H9 (cell line): ENCODE measurements around the gene KLC1. TPM values are rescaled to one million over a fixed set of nuclear protein-coding genes. Genes with fewer than 3 reads are reported as not detected.

Source experiments
- DNase-seq: peaks from one replicate; pipeline ENCODE4 v3.0.0-alpha.2; 2017
- H2AFZ ChIP-seq: one replicate; pipeline ENCODE4 v1.6.1; 2013; ENCODE audit warnings: mild to moderate bottlenecking, low read length, control low read depth, moderate library complexity
- H2AK5ac ChIP-seq: 2 replicates; pipeline ENCODE4 v1.6.1; 2013; ENCODE audit warnings: low read length, control low read depth, mixed read lengths; ENCODE audit not compliant: insufficient read length
- H2BK120ac ChIP-seq: one replicate; pipeline ENCODE4 v1.6.1; 2013; ENCODE audit warnings: low read depth, mild to moderate bottlenecking, low read length, control low read depth, inconsistent platforms; ENCODE audit not compliant: poor library complexity, severe bottlenecking
- H2BK12ac ChIP-seq: 2 replicates; pipeline ENCODE4 v1.6.1; 2013; ENCODE audit warnings: low read length, control low read depth, mixed read lengths, low read depth; ENCODE audit not compliant: insufficient read length
- H2BK15ac ChIP-seq: 2 replicates; pipeline ENCODE4 v1.6.1; 2013; ENCODE audit warnings: low read depth, low read length, control low read depth
- H2BK20ac ChIP-seq: one replicate; pipeline ENCODE4 v1.6.1; 2013; ENCODE audit warnings: low read depth, mild to moderate bottlenecking, low read length, control low read depth, inconsistent platforms; ENCODE audit not compliant: poor library complexity, severe bottlenecking
- H2BK5ac ChIP-seq: 2 replicates; pipeline ENCODE4 v1.6.1; 2013; ENCODE audit warnings: low read length, control low read depth, mixed read lengths; ENCODE audit not compliant: insufficient read length
- H3K14ac ChIP-seq: 2 replicates; pipeline ENCODE4 v1.6.1; 2013; ENCODE audit warnings: low read length, control low read depth; ENCODE audit not compliant: insufficient read depth
- H3K18ac ChIP-seq: 2 replicates; pipeline ENCODE4 v1.6.1; 2013; ENCODE audit warnings: low read depth, mild to moderate bottlenecking, mixed read lengths, low read length, control low read depth; ENCODE audit not compliant: insufficient read length
- H3K23ac ChIP-seq: 2 replicates; pipeline ENCODE4 v1.6.1; 2013; ENCODE audit warnings: low read length, control low read depth, mixed read lengths, low read depth; ENCODE audit not compliant: insufficient read length
- H3K23me2 ChIP-seq: 2 replicates; pipeline ENCODE4 v1.6.1; 2013; ENCODE audit warnings: low read depth, mild to moderate bottlenecking, mixed read lengths, low read length, control low read depth; ENCODE audit not compliant: insufficient read length, poor library complexity, severe bottlenecking
- H3K27ac ChIP-seq: 2 replicates; pipeline ENCODE4 v1.5.1; 2013; ENCODE audit warnings: low read length, control low read depth, mixed read lengths, low read depth; ENCODE audit not compliant: insufficient read length
- H3K27me3 ChIP-seq: 2 replicates; pipeline ENCODE4 v1.6.1; 2013; ENCODE audit warnings: low read length, control low read depth, inconsistent platforms; ENCODE audit not compliant: insufficient read depth
- H3K4ac ChIP-seq: 2 replicates; pipeline ENCODE4 v1.6.1; 2013; ENCODE audit warnings: low read depth, mild to moderate bottlenecking, control low read depth, inconsistent platforms, low read length, moderate library complexity
- H3K4me1 ChIP-seq: 2 replicates; pipeline ENCODE4 v1.6.1; 2013; ENCODE audit warnings: low read length, control low read depth, inconsistent platforms; ENCODE audit not compliant: insufficient read depth
- H3K4me2 ChIP-seq: 2 replicates; pipeline ENCODE4 v1.6.1; 2013; ENCODE audit warnings: low read length, control low read depth, mixed read lengths; ENCODE audit not compliant: insufficient read length, insufficient read depth
- H3K56ac ChIP-seq: 2 replicates; pipeline ENCODE4 v1.6.1; 2013; ENCODE audit warnings: low read depth, mild to moderate bottlenecking, mixed read lengths, low read length, control low read depth; ENCODE audit not compliant: insufficient read length
- H3K79me1 ChIP-seq: 2 replicates; pipeline ENCODE4 v1.6.1; 2013; ENCODE audit warnings: low read depth, mild to moderate bottlenecking, moderate library complexity, low read length, control low read depth, inconsistent platforms; ENCODE audit not compliant: insufficient read depth, poor library complexity, severe bottlenecking
- H3K79me2 ChIP-seq: 2 replicates; pipeline ENCODE4 v1.6.1; 2013; ENCODE audit warnings: low read length, control low read depth, inconsistent platforms; ENCODE audit not compliant: insufficient read depth
- H3K9ac ChIP-seq: 2 replicates; pipeline ENCODE4 v1.6.1; 2013; ENCODE audit warnings: low read length, control low read depth, mixed read lengths; ENCODE audit not compliant: insufficient read length; ENCODE audit errors: extremely low read depth
- H3K9me3 ChIP-seq: one replicate; pipeline ENCODE4 v1.6.1; 2013; ENCODE audit warnings: low read depth, low read length, inconsistent platforms; ENCODE audit not compliant: control insufficient read depth
- H3T11ph ChIP-seq: one replicate; pipeline ENCODE4 v1.6.1; 2013; ENCODE audit warnings: mild to moderate bottlenecking, low read length, control low read depth, inconsistent platforms
- H4K20me1 ChIP-seq: one replicate; pipeline ENCODE4 v1.6.1; 2013; ENCODE audit not compliant: control insufficient read depth, insufficient read length, insufficient read depth
- H4K5ac ChIP-seq: 2 replicates; pipeline ENCODE4 v1.6.1; 2013; ENCODE audit warnings: low read depth, mild to moderate bottlenecking, mixed read lengths, low read length, control low read depth; ENCODE audit not compliant: insufficient read length
- H4K8ac ChIP-seq: replicated peaks from 2 replicates; pipeline ENCODE4 v1.6.1; 2013; ENCODE audit warnings: low read length, control low read depth, mixed read lengths, low read depth; ENCODE audit not compliant: insufficient read length
- H4K91ac ChIP-seq: 2 replicates; pipeline ENCODE4 v1.6.1; 2013; ENCODE audit warnings: low read depth, mild to moderate bottlenecking, moderate library complexity, mixed read lengths, low read length, control low read depth; ENCODE audit not compliant: insufficient read length
- H3K27ac Mint-ChIP-seq, 3 experiments: 2 replicates in 2 of 3; 3 replicates in 1 of 3; pipeline ENCODE4 v1.8.0; 2020 to 2021; ENCODE audit warnings: mixed read lengths in 3 of 3, mild to moderate bottlenecking in 1 of 3, moderate library complexity in 1 of 3
- H3K27me3 Mint-ChIP-seq: 2 replicates; pipeline ENCODE4 v1.8.0; 2021; ENCODE audit warnings: low read depth, mild to moderate bottlenecking, moderate library complexity, mixed read lengths
- H3K36me3 Mint-ChIP-seq, 3 experiments: 2 replicates in 2 of 3; 3 replicates in 1 of 3; pipeline ENCODE4 v1.8.0; 2020 to 2021; ENCODE audit warnings: low read depth in 3 of 3, mixed read lengths in 3 of 3; ENCODE audit not compliant: insufficient read depth in 1 of 3
- H3K4me1 Mint-ChIP-seq, 2 experiments: 2 replicates each; pipeline ENCODE4 v1.8.0; 2020; ENCODE audit warnings: mixed read lengths in 2 of 2
- H3K4me3 Mint-ChIP-seq, 2 experiments: 2 replicates in 1 of 2; 3 replicates in 1 of 2; pipeline ENCODE4 v1.8.0; 2020 to 2021; ENCODE audit warnings: mild to moderate bottlenecking in 2 of 2, mixed read lengths in 2 of 2, moderate library complexity in 1 of 2
- H3K9me3 Mint-ChIP-seq, 2 experiments: 2 replicates in 1 of 2; 3 replicates in 1 of 2; pipeline ENCODE4 v1.8.0; 2020; ENCODE audit warnings: mild to moderate bottlenecking in 2 of 2, mixed read lengths in 2 of 2, moderate library complexity in 1 of 2
- WGBS: extraction: QIAGEN DNeasy Blood & Tissue Kit; methylation state at CpG from one replicate; pipeline ENCODE4 v1.1.7; 2013; ENCODE audit warnings: missing lambda C conversion rate, low lambda C conversion rate, mixed read lengths; ENCODE audit not compliant: insufficient read length; ENCODE audit errors: extremely low coverage; 5-methylcytosine and 5-hydroxymethylcytosine counted together
- total RNA-seq: library from RNA; stranded (reverse); gene quantifications from 2 replicates; pipeline ENCODE4 v1.2.1, GENCODE V29; 2021
- TF ChIP-seq, protein P1 (sequence below): fragments of 200-600 bp; sonication (generic); conservative IDR thresholded peaks from 3 replicates; pipeline ENCODE4 v1.8.0; 2021; ENCODE audit warnings: antibody characterized with exemption, mild to moderate bottlenecking

KLC1 gene
- total RNA-seq, 1 experiment from 2014 or later: 143 TPM

DNA sequence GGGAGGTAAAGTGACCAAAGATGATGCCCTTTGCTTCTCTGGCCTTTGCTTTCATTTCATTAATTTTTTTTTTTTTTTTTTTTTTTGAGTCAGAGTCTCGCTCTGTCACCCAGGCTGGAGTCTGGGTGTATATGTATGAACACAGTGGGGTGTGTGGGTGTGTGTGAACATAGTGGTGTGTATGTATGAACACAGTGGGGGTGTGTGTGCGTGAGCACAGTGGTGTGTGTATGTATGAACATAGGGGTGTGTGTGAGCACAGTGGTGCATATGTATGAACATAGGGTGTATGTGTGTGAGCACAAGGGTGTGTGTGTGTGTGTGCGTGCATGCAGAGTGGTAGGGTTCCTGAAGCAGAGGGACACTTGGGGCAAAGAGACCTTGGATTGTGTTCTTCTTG is 9.6 kb downstream of the KLC1 start:
- Histone ChIP-seq H3K4ac (no peak overlapping the region), H4K91ac (no peak overlapping the region), H3K27me3 (no peaks in the 10 kb centered on the region), H4K5ac (no peak overlapping the region), H3K18ac (no peak overlapping the region), H2AK5ac (no peak overlapping the region), H3T11ph (no peak overlapping the region), H3K79me1 (peaks cover 3% of the 10 kb centered on the region), H2BK120ac (no peak overlapping the region), H3K23me2 (no peaks in the 10 kb centered on the region), H3K4me2 (no peak overlapping the region), H3K9me3 (no peaks in the 10 kb centered on the region), H3K79me2 (peaks cover 46% of the 10 kb centered on the region; the same call in 1 of the 2 replicates), H2BK15ac (no peak overlapping the region), H2BK12ac (no peak overlapping the region), H3K27ac (no peak overlapping the region), H3K4me1 (no peaks in the 10 kb centered on the region; the same call in 1 of the 2 replicates), H2BK20ac (no peak overlapping the region), H3K56ac (no peak overlapping the region), H4K20me1 (no peaks in the 10 kb centered on the region), H3K14ac (no peak overlapping the region), H2BK5ac (no peak overlapping the region), H3K9ac (no peak overlapping the region), H3K23ac (no peak overlapping the region), H2AFZ (no peak overlapping the region), H4K8ac (no peak overlapping the region)
- Mint-ChIP-seq H3K36me3 (peaks cover 2 to 27% (median 14%) of the 10 kb centered on the region in 3 experiments; a peak in 5 of 7 replicates), H3K9me3 (no peaks in the 10 kb centered on the region; a peak in 1 of 5 replicates), H3K4me1 (peaks cover 8 to 13% of the 10 kb centered on the region in 2 experiments), H3K4me3 (no peak overlapping the region), H3K27ac (peak overlapping the region in 2 of 3 experiments; percentile 44 to 86; a peak in 2 of 7 replicates), H3K27me3 (no peaks in the 10 kb centered on the region)
- DNase-seq: no peak
- TF ChIP-seq, protein P1, sequence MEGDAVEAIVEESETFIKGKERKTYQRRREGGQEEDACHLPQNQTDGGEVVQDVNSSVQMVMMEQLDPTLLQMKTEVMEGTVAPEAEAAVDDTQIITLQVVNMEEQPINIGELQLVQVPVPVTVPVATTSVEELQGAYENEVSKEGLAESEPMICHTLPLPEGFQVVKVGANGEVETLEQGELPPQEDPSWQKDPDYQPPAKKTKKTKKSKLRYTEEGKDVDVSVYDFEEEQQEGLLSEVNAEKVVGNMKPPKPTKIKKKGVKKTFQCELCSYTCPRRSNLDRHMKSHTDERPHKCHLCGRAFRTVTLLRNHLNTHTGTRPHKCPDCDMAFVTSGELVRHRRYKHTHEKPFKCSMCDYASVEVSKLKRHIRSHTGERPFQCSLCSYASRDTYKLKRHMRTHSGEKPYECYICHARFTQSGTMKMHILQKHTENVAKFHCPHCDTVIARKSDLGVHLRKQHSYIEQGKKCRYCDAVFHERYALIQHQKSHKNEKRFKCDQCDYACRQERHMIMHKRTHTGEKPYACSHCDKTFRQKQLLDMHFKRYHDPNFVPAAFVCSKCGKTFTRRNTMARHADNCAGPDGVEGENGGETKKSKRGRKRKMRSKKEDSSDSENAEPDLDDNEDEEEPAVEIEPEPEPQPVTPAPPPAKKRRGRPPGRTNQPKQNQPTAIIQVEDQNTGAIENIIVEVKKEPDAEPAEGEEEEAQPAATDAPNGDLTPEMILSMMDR: no peak
- WGBS: no CpG with 5 or more reads among the region's 3 CpGs
